IMR-90 (cell line): ENCODE measurements around the gene LAMB2. TPM values are rescaled to one million over a fixed set of nuclear protein-coding genes. Genes with fewer than 3 reads are reported as not detected.

Experiments used
- ATAC-seq: fragments of 200-7000 bp; cut with Tn5 transposase; 2 replicates; pipeline ENCODE4 v1.9.1; 2020; ENCODE audit warnings: low read depth, mild to moderate bottlenecking, moderate library complexity
- BruUV-seq: library from RNA; stranded (reverse); fragments of 400-500 nt; replicated peaks from 2 replicates; lab custom pipeline; 2021; lab: Mats Ljungman, UMichigan
- CTCF ChIA-PET: fragments of 300-600 bp; formaldehyde crosslinking; extraction: SDS; loops from one replicate; lab custom pipeline; 2021; ENCODE audit warnings: antibody characterized with exemption; lab: Yijun Ruan, JAX
- POLR2A ChIA-PET: fragments of 300-600 bp; sonication (Branson Sonifier 250); formaldehyde crosslinking; loops from one replicate; lab custom pipeline; 2022; ENCODE audit warnings: antibody characterized with exemption; ENCODE audit not compliant: unreplicated experiment; lab: Charles Lee
- DNase-seq: peaks from one replicate; pipeline ENCODE4 v3.0.0; 2013
- H2AFZ ChIP-seq: replicated peaks from 2 replicates; pipeline ENCODE3; 2013; ENCODE audit warnings: low read length, mild to moderate bottlenecking; ENCODE audit not compliant: poor library complexity
- H2AK5ac ChIP-seq: 2 replicates; pipeline ENCODE4 v1.6.1; 2013; ENCODE audit warnings: low read depth, low read length, inconsistent platforms
- H2AK9ac ChIP-seq: replicated peaks from 2 replicates; pipeline ENCODE3; 2013; ENCODE audit warnings: mild to moderate bottlenecking, low read depth, low read length, moderate library complexity; ENCODE audit not compliant: poor library complexity
- H2BK120ac ChIP-seq: 2 replicates; pipeline ENCODE4 v1.6.1; 2013; ENCODE audit warnings: low read depth, low read length, inconsistent platforms
- H2BK15ac ChIP-seq: 3 replicates; pipeline ENCODE4 v1.6.1; 2013; ENCODE audit warnings: low read depth, low read length, inconsistent platforms
- H2BK20ac ChIP-seq: 2 replicates; pipeline ENCODE4 v1.6.1; 2013; ENCODE audit warnings: low read depth, mild to moderate bottlenecking, inconsistent platforms, low read length, moderate library complexity
- H2BK5ac ChIP-seq: 2 replicates; pipeline ENCODE4 v1.6.1; 2013; ENCODE audit warnings: mild to moderate bottlenecking, low read depth, low read length, inconsistent platforms; ENCODE audit not compliant: poor library complexity, severe bottlenecking
- H3K14ac ChIP-seq: replicated peaks from 2 replicates; pipeline ENCODE4 v1.6.1; 2013; ENCODE audit warnings: low read depth, low read length, inconsistent platforms
- H3K18ac ChIP-seq: 2 replicates; pipeline ENCODE4 v1.6.1; 2013; ENCODE audit warnings: low read depth, low read length, control low read depth
- H3K23ac ChIP-seq: 2 replicates; pipeline ENCODE4 v1.6.1; 2013; ENCODE audit warnings: low read depth, low read length, inconsistent platforms
- H3K27ac ChIP-seq: 2 replicates; pipeline ENCODE4 v1.5.1; 2013; ENCODE audit warnings: mild to moderate bottlenecking, control low read depth, low read length; ENCODE audit not compliant: insufficient read depth
- H3K27me3 ChIP-seq: 2 replicates; pipeline ENCODE4 v1.6.1; 2013; ENCODE audit warnings: low read length; ENCODE audit not compliant: control insufficient read depth, insufficient read depth
- H3K36me3 ChIP-seq: 2 replicates; pipeline ENCODE4 v1.6.1; 2013; ENCODE audit warnings: low read length, mixed read lengths; ENCODE audit not compliant: control insufficient read depth, insufficient read depth
- H3K4ac ChIP-seq: 2 replicates; pipeline ENCODE4 v1.6.1; 2013; ENCODE audit warnings: low read depth, low read length, inconsistent platforms
- H3K4me1 ChIP-seq: 2 replicates; pipeline ENCODE4 v1.6.1; 2013; ENCODE audit warnings: low read length, mixed read lengths; ENCODE audit not compliant: control insufficient read depth, insufficient read depth
- H3K4me2 ChIP-seq: 2 replicates; pipeline ENCODE4 v1.6.1; 2013; ENCODE audit warnings: low read depth, mild to moderate bottlenecking, control low read depth, low read length, moderate library complexity
- H3K4me3 ChIP-seq: 2 replicates; pipeline ENCODE4 v1.5.1; 2013; ENCODE audit warnings: low read depth, mild to moderate bottlenecking, control low read depth, low read length, moderate library complexity; ENCODE audit not compliant: insufficient read depth
- H3K56ac ChIP-seq: 2 replicates; pipeline ENCODE4 v1.6.1; 2013; ENCODE audit warnings: low read length, inconsistent platforms; ENCODE audit not compliant: insufficient read depth; ENCODE audit errors: extremely low read depth
- H3K79me1 ChIP-seq, 2 experiments: 2 replicates each; pipeline ENCODE4 v1.6.1; 2013; ENCODE audit warnings: low read length in 2 of 2, inconsistent platforms in 1 of 2, low read depth in 1 of 2
- H3K9ac ChIP-seq: 2 replicates; pipeline ENCODE4 v1.6.1; 2013; ENCODE audit warnings: low read depth, low read length, control low read depth
- H3K9me1 ChIP-seq: 2 replicates; pipeline ENCODE4 v1.6.1; 2013; ENCODE audit warnings: low read length, inconsistent platforms; ENCODE audit not compliant: insufficient read depth
- H3K9me3 ChIP-seq: 2 replicates; pipeline ENCODE4 v1.6.1; 2013; ENCODE audit warnings: low read length; ENCODE audit not compliant: control insufficient read depth, insufficient read depth
- H4K20me1 ChIP-seq: 2 replicates; pipeline ENCODE4 v1.6.1; 2013; ENCODE audit warnings: low read length, inconsistent platforms; ENCODE audit not compliant: insufficient read depth
- H4K5ac ChIP-seq: 2 replicates; pipeline ENCODE4 v1.6.1; 2013; ENCODE audit warnings: mild to moderate bottlenecking, low read depth, low read length, control low read depth
- H4K8ac ChIP-seq, 2 experiments: 2 replicates each; pipeline ENCODE4 v1.6.1; 2013; ENCODE audit warnings: low read depth in 2 of 2, low read length in 2 of 2, control low read depth in 1 of 2, inconsistent platforms in 1 of 2
- H4K91ac ChIP-seq: 2 replicates; pipeline ENCODE4 v1.6.1; 2013; ENCODE audit warnings: low read depth, low read length, inconsistent platforms; ENCODE audit not compliant: insufficient read depth
- BHLHE40 ChIP-seq: fragments of 150-350 bp; IDR thresholded peaks from 2 replicates; pipeline ENCODE4 v1.6.1; 2016; ENCODE audit warnings: mild to moderate bottlenecking, low read depth, low read length
- FOS ChIP-seq: fragments of 150-350 bp; IDR thresholded peaks from 2 replicates; pipeline ENCODE4 v1.6.1; 2016; ENCODE audit warnings: low read depth, low read length
- MAZ ChIP-seq: IDR thresholded peaks from 2 replicates; pipeline ENCODE4 v1.6.1; 2012; ENCODE audit warnings: low read depth, mild to moderate bottlenecking, low read length, improper control_type of control experiment, moderate library complexity, borderline replicate concordance
- RAD21 ChIP-seq: IDR thresholded peaks from 2 replicates; pipeline ENCODE4 v1.6.1; 2012; ENCODE audit warnings: low read length, improper control_type of control experiment
- RCOR1 ChIP-seq: IDR thresholded peaks from 2 replicates; pipeline ENCODE4 v1.6.1; 2012; ENCODE audit warnings: mild to moderate bottlenecking, low read length, improper control_type of control experiment; ENCODE audit not compliant: insufficient replicate concordance
- WGBS, 2 experiments: methylation state at CpG; one replicate each; pipeline versions ENCODE4 v1.1.5 to v1.1.7; 2013; ENCODE audit warnings: missing lambda C conversion rate in 2 of 2; ENCODE audit not compliant: insufficient read length in 1 of 2; ENCODE audit errors: extremely low coverage in 2 of 2; 5-methylcytosine and 5-hydroxymethylcytosine counted together
- dilution Hi-C: fragments of 300-500 bp; cut with HindIII; formaldehyde crosslinking; loops from one replicate; pipeline ENCODE4 v1.14.3; 2018; ENCODE audit warnings: low sequenced_read_pairs; ENCODE audit not compliant: unreplicated experiment
- in situ Hi-C: fragments of 300-500 bp; cut with MboI; formaldehyde crosslinking; loops from 3 replicates; pipeline ENCODE4 v1.14.3; 2019; ENCODE audit warnings: low sequenced_read_pairs, inconsistent platforms, mixed read lengths
- intact Hi-C: fragments of 100-400 bp; cut with micrococcal nuclease; formaldehyde crosslinking; loops from 2 replicates; pipeline ENCODE4 v1.10.0; 2022
- polyA plus RNA-seq, 3 experiments: library from polyadenylated mRNA; depleted of rRNA; stranded (reverse); fragments of >200 nt; gene quantifications; 2 replicates each; pipeline ENCODE4 v1.2.3, GENCODE V29; 2012; ENCODE audit warnings: low replicate concordance in 1 of 3
- total RNA-seq: library from RNA; depleted of rRNA; stranded (reverse); fragments of >200 nt; gene quantifications from 2 replicates; pipeline ENCODE4 v1.2.3, GENCODE V29; 2012
- TF ChIP-seq, protein P1 (sequence below): conservative IDR thresholded peaks from 2 replicates; pipeline ENCODE4 v1.5.1; 2012; ENCODE audit warnings: mild to moderate bottlenecking, low read depth, low read length, improper control_type of control experiment

The LAMB2 gene
- total and polyA plus RNA-seq, 2 of the 4 experiments (the other 2 are of a cell fraction), result 213 to 570 TPM

DNA sequence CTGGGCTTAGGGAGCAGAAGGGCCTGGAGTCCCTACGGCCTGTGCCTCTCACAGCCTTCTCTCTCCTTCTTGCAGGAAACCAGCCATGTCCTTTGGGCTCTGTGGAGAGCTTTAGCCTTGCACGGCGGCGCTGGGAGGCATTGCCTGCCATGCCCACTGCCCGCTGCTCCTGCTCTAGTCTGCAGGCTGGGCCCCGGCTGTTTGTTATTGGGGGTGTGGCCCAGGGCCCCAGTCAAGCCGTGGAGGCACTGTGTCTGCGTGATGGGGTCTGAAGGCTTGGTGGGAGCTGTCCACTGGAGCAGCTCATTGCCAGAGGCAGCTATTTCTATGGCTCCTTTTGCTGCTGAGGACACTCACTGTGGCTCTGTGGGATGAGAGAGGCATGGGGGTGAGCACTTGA lies 42.7 kb upstream of the LAMB2 start:
- Histone ChIP-seq H2BK20ac (no peak overlapping the region), H2BK5ac (no peak overlapping the region), H2BK120ac (no peak overlapping the region), H3K79me1 (peaks cover 12 to 38% of the 10 kb centered on the region in 2 experiments; a peak in 3 of 4 replicates), H3K4ac (no peak overlapping the region), H2AK9ac (no peak overlapping the region), H2AFZ (no peak overlapping the region), H4K8ac (no peak overlapping the region), H3K9me1 (peaks cover 18% of the 10 kb centered on the region; the same call in 1 of the 2 replicates), H2BK15ac (no peak overlapping the region), H3K18ac (no peak overlapping the region), H2AK5ac (no peak overlapping the region), H3K27ac (no peak overlapping the region), H3K36me3 (peaks cover 17% of the 10 kb centered on the region; the same call in 1 of the 2 replicates), H3K27me3 (no peaks in the 10 kb centered on the region), H4K91ac (no peak overlapping the region), H3K23ac (no peak overlapping the region), H3K4me2 (no peak overlapping the region), H3K14ac (no peak overlapping the region), H4K5ac (no peak overlapping the region), H3K9ac (no peak overlapping the region), H3K4me1 (peaks cover 21% of the 10 kb centered on the region), H3K56ac (no peak overlapping the region), H3K9me3 (no peaks in the 10 kb centered on the region), H3K4me3 (no peak overlapping the region), H4K20me1 (no peaks in the 10 kb centered on the region)
- 78% methylated on average over 3 of the region's 8 CpGs; no CpG with 5 or more reads in 1 of the 2 experiments for WGBS, 2 experiments
- BruUV-seq, result no TSS peak
- POLR2A ChIA-PET, result no interaction called here
- intact Hi-C loops (no loop called here), dilution Hi-C loops (no loop called here), in situ Hi-C loops (no loop called here)
- TF ChIP-seq MAZ (no peak), RAD21 (no peak), BHLHE40 (no peak), FOS (no peak), RCOR1 (no peak)
- TF ChIP-seq, protein P1, sequence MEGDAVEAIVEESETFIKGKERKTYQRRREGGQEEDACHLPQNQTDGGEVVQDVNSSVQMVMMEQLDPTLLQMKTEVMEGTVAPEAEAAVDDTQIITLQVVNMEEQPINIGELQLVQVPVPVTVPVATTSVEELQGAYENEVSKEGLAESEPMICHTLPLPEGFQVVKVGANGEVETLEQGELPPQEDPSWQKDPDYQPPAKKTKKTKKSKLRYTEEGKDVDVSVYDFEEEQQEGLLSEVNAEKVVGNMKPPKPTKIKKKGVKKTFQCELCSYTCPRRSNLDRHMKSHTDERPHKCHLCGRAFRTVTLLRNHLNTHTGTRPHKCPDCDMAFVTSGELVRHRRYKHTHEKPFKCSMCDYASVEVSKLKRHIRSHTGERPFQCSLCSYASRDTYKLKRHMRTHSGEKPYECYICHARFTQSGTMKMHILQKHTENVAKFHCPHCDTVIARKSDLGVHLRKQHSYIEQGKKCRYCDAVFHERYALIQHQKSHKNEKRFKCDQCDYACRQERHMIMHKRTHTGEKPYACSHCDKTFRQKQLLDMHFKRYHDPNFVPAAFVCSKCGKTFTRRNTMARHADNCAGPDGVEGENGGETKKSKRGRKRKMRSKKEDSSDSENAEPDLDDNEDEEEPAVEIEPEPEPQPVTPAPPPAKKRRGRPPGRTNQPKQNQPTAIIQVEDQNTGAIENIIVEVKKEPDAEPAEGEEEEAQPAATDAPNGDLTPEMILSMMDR, result no peak
- ATAC-seq (no peak), DNase-seq (no peak)
- CTCF ChIA-PET, result interaction anchor here (1.2 kb wide), 1 partner anchor 22 kb away, joined by 3 read pairs; no protein-coding TSS in a partner anchor
